Measurements from ENCODE around the gene DSC3. TPM values are rescaled to one million over a fixed set of nuclear protein-coding genes. Genes with fewer than 3 reads are reported as not detected.

Gene DSC3
- total and polyA plus RNA-seq, 9 of the 15 experiments (the other 6 are each of a cell fraction or from before 2014, with no cell fraction given), result 0.01 to 0.40 (median 0.07) TPM

DNA sequence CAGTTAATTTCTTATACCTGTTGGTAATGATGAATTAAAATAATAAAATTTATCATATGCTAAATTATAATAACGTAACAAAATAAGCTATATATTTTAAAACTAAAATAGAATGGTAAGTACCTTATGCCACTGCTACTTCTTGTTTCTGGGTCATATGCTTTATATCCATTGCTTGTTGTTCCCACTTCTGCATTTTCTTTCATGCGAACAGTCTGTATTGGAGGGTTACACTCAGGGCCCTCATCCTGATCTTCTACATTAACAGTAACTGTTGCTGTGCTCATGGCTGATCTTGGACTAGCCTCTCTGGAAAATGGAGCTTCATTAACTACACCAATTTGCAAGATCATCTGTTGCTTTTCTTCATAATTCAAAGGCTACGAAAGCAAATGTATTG, 37.4 kb upstream of the DSC3 start (continued):
- TF ChIP-seq NR4A1 (CRISPR knock-in tag; IDR thresholded peaks at IDR 0.05), result no peak
- no peak for TF ChIP-seq NR4A1 (tag; IDR thresholded peaks at IDR 0.05)
- TF ChIP-seq E2F8 (IDR thresholded peaks at IDR 0.05; ENCODE audit: low read depth, partially characterized antibody), result no peak
- TF ChIP-seq RBFOX2 (IDR thresholded peaks at IDR 0.05; ENCODE audit: low read depth, low read length), result no peak
- no peak for TF ChIP-seq ZNF384 (IDR thresholded peaks at IDR 0.05; ENCODE audit: low read depth, low read length)
- TF ChIP-seq, protein P1, sequence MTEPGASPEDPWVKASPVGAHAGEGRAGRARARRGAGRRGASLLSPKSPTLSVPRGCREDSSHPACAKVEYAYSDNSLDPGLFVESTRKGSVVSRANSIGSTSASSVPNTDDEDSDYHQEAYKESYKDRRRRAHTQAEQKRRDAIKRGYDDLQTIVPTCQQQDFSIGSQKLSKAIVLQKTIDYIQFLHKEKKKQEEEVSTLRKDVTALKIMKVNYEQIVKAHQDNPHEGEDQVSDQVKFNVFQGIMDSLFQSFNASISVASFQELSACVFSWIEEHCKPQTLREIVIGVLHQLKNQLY (CRISPR knock-in tag; conservative IDR thresholded peaks at IDR 0.05), result no peak
- no peak for TF ChIP-seq ILF3 (IDR thresholded peaks at IDR 0.05; ENCODE audit: borderline replicate concordance)

- BruUV-seq (replicated peaks), result no TSS peak
- TF ChIP-seq ZFPM2 (CRISPR knock-in tag; IDR thresholded peaks at IDR 0.05) (no peak), ZNF41 (CRISPR knock-in tag; conservative IDR thresholded peaks at IDR 0.05) (no peak), GABPA (tag; conservative IDR thresholded peaks at IDR 0.05; ENCODE audit: low read depth) (peak; percentile 31; the same call in 1 of the 2 replicates)
Measured at GRCh38 chr18:31077878-31078277, 35.3 kb upstream of the DSC3 start.

More at GRCh38 chr18:31077878-31078277, 35.3 kb upstream of the DSC3 start:
- in situ Hi-C loops (cut with MboI) (no loop called here), intact Hi-C loops (cut with micrococcal nuclease) (no loop called here)
- CTCF ChIA-PET (ENCODE audit: low intra/inter-chr PET ratio), result no interaction called here
- no peaks in the 10 kb centered on the region for H3K9me1 ChIP-seq (ENCODE audit: control insufficient read depth, insufficient read depth, low read length)
- H3K27me3 ChIP-seq (ENCODE audit: control insufficient read depth in 2 of 2, insufficient read depth in 2 of 2, low read length in 2 of 2), result no peaks in the 10 kb centered on the region
- H3K9ac ChIP-seq (ENCODE audit: insufficient read depth in 1 of 2, low read depth in 2 of 2, low read length in 2 of 2), result no peak overlapping the region
- peaks cover 20% of the 10 kb centered on the region; the same call in 1 of the 3 replicates for H3K36me3 ChIP-seq (ENCODE audit: control insufficient read depth, insufficient read depth, low read length)
- POLR2A ChIA-PET, result no interaction called here
- 28% methylated on average over 1 of the region's 1 CpG for WGBS (ENCODE audit: insufficient coverage, low coverage, missing lambda C conversion rate)
- H3K27ac ChIP-seq (ENCODE audit: extremely low read depth, low read depth, low read length), result no peak overlapping the region
- peak; percentile 68 for ATAC-seq
- no peak for DNase-seq (ENCODE audit: extremely low read depth in 1 of 4, low spot score in 3 of 4)
- H3K9me3 ChIP-seq (replicated peaks; ENCODE audit: control insufficient read depth, insufficient read depth, low read depth, low read length), result no peaks in the 10 kb centered on the region
- no peak for FAIRE-seq
- H2AFZ ChIP-seq (ENCODE audit: low read depth, low read length), result no peak overlapping the region; the same call in 1 of the 2 replicates
- no peaks in the 10 kb centered on the region for H4K20me1 ChIP-seq (replicated peaks; ENCODE audit: control insufficient read depth, insufficient read depth, low read length)
- no peak overlapping the region for H3K4me3 ChIP-seq
- H3K4me1 ChIP-seq (replicated peaks in 1 of 2; ENCODE audit: control insufficient read depth in 2 of 2, insufficient read depth in 2 of 2, low read length in 2 of 2), result no peaks in the 10 kb centered on the region
- no peaks in the 10 kb centered on the region for H3K79me2 ChIP-seq (ENCODE audit: control insufficient read depth, insufficient read depth, low read length)
- no peak overlapping the region for H3K4me2 ChIP-seq (ENCODE audit: insufficient read depth, low read length)
